Measurements from ENCODE around the gene SLC35E2B.
"Not testable (repeated sequence)": the region's sequence is repeated elsewhere in the genome, so short reads cannot be mapped to it uniquely, and the experiment has no call there.

SLC35E2B gene

DNA sequence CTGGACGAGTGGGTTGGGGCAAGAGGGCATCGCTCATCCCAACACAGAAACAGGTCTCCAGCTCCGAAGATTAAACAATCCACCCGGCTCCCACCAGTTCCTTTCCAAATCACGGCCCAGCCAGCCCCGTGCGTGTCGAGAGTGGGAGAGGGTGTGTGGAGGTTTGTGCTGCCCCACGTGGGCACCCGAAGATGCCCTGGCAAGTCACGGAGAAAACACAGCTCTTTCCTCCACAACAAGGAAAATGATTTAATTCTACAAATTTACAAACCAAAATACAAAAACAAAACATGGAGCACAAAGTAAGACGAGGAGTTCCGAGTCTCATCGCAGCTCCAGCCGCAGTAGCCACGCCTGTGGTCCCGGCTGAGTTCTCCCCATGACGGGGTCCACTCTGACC lies 9.9 kb upstream of the SLC35E2B start:
- not testable (repeated sequence) for DNase-seq

DNA sequence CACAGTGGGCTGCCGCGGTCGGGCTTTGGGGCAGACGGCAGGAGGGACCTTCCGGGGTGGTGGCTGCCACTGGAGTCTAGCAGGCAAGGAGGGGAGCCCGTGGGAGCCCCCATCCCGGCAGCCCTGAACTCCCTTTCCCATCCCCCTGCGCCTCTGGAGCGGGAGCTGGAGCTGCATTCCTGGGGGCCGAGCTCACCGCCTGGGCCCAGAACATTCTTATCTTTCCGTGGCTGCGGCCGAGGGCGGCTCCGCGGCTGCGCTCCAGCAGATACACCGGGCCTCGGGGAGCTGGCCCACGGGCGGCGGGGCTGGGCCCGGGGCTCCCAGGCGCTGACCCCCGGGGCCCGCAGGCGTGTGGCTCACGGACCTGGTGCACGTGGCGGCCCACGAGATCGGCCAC lies 8.0 kb upstream of the SLC35E2B start:
- not testable (repeated sequence) for DNase-seq

- not testable (repeated sequence) for DNase-seq
These were observed 7.5 kb upstream of the SLC35E2B start for GRCh38 chr1:1700067-1700466.

- not testable (repeated sequence) for DNase-seq
These were observed 6.5 kb upstream of the SLC35E2B start for GRCh38 chr1:1699061-1699460.

DNA sequence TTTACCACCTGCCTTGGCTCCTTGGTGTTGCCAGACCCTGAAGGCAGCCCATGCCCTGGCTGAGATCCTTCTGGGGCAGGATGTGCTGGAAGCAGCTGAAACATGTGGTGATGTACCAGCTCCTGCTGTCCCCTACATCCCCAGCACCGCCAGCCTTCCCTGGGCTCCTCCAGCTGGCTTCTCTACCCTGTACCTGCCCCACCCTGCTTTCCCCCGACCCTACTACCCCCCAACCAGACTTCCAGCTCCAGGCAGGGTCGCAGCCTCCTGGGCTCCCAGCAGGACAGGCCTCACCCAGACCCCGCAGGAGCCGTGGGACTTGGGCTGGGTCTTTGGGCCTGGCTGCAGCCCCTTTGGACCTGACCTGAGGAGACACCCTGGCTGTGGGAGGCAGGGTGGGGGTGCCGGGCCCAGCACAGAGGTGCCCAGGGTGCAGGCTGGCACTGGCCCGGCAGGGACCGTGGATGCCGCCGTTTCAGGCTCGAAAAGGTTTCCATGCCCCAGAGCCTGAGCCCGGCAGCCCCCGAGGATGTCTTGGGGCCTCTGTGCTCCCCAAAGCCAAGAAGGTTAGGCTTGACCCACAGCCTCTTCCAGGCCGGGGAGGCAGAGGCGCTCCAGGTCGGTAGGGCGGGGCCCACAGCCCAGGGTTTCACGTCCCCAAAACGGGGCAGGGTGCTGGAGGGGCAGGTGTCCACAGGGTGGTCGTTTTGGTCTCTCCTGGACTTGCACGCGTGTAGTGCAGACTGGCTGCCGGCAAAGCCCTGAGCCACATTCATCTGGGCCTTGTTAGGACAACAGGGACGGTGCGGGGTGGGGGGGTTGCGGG lies 5.0 kb upstream of the SLC35E2B start:
- DNase-seq: not testable (repeated sequence)

- DNase-seq: not testable (repeated sequence)
These were observed 4.1 kb upstream of the SLC35E2B start for GRCh38 chr1:1696431-1697357.

- not testable (repeated sequence) for DNase-seq
These were observed 276 bp downstream of the SLC35E2B start for GRCh38 chr1:1692324-1692713.

DNA sequence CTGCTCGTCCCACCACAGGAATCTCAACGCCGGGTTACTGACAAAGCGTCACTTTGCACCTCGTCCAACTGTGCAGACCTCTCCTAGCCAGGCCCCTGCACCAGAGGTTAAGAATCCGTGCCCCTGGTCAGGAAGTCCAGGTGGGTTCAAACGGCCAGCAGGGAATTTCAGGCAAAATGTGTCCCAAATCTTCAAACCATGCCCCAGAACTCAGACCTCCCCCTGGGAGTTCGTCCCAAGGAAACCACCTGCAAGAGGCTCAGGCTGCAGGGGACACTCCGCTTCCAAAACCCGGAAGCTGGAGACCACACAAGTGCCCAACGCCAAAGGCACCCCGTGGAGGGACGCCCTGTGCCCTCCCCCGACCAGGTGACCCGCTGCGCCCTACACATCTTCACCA lies 1.2 kb downstream of the SLC35E2B start:
- DNase-seq: not testable (repeated sequence)

GRCh38 chr1:1689526-1689925 lies 3.1 kb downstream of the SLC35E2B start:
- not testable (repeated sequence) for DNase-seq

DNA sequence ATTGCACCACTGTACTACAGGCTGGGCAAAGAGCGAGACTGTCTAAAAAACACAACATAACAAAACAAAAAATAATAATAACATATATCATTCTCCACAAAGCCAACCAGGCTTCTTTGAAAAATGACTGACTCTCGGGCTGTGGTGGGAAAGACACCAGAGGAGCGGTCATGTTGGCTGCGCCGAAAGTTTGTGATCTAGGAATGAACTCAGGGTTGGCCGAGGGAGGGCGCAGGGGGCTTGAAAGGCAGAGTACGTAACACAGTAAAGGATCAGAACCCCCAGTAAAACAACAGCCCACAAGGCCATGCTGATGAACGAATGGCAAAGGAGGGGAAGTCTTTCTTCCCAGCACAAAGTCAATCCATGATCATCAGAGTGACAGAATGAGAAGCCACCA lies 4.7 kb downstream of the SLC35E2B start:
- no peak for DNase-seq

- DNase-seq: no peak
These were observed 8.4 kb downstream of the SLC35E2B start for GRCh38 chr1:1684031-1684681.

DNA sequence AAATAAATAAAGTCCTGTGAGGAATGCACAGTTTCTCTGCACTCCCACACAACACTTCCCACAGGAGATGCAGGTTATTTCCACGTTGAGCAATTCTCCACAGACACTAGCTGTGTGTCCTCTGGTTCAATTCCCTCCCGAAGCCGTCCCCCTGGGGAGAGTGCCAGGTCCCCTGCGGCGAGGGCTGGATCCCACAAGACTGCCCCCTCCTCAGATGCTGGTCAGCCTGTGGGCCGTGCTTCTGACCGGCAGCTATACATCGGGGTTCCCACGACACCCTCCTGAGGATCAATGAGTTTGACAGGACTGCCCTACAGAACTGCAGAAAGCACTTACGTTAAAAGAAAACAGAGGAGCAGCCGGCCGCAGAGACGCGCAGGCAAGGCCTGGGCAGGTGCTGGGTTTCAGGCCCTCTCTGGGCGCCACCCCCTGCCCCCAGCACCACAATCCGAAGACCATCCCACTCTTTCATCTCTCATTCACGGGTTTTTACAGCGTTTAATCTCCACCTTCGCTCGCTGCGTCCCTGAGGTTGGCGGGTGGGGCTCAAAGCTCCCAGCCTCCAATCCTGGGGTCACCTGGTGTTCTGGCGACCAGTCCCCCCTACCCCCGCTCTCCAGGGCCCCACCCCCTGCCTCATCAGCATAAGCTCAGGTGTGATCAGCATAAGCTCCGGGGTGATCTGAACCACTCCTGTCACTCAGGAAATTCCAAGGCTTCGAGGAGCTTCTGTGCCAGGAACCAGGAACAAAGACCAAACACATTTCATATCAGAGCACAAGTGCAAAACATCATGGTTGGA lies 9.3 kb downstream of the SLC35E2B start:
- DNase-seq: no peak

DNA sequence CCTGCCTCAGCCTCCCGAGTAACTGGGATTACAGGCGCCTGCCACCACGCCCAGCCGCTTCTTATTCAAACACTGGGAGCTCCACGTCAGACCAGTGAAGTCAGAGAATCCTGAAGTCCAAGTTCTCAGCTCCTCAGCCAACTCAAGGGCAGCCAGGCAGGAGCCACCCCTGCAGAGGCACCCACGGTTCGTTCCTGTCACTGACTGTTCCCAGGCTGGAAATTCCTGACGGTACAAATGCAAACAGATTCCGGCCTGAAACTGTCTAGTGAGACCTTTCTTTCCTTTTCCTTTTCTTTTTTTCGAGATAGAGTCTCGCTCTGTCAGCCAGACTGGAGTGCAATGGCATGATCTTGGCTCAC lies 11.7 kb downstream of the SLC35E2B start:
- DNase-seq: no peak

DNA sequence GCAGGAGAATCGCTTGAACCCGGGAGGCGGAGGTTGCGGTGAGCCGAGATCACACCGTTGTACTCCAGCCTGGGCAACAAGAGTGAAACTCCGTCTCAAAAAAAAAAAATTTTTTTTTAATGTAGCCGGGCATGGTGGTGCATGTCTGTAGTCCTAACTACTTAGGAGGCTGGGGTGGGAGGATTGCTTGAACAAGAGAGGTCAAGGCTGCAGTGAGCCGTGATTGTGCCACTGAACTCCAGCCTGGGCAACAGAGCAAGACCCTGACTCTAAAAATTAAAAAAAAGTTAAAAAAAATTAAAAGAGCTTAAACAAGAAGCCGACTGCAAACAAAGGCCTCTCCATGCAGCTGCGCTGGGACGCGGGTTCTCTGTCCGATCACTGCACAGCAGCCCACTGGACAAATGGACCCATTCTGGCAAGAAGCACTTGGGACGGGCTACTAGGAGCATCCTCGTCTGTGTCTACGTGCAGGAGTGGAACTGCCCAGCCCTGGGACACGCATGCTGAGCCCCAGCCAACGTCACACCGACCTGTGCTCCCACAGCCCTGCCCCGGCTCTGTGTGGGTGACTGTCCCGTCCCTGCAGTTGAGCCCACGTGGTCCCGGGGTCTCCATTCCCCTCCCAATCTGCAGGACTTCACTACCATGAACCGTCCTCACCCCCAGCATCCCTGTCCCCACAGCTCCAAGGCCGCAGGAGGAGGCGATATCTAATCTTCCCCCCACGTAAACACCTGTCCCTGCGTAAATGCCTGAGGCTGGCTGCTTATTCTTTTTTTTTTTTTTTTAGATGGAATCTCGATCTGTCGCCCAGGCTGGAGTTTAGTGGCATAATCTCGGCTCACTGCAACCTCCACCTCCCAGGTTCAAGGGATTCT lies 12.3 kb downstream of the SLC35E2B start:
- no peak for DNase-seq

- DNase-seq: peak; percentile 58
These were observed 13.8 kb downstream of the SLC35E2B start for GRCh38 chr1:1678581-1679380.

DNA sequence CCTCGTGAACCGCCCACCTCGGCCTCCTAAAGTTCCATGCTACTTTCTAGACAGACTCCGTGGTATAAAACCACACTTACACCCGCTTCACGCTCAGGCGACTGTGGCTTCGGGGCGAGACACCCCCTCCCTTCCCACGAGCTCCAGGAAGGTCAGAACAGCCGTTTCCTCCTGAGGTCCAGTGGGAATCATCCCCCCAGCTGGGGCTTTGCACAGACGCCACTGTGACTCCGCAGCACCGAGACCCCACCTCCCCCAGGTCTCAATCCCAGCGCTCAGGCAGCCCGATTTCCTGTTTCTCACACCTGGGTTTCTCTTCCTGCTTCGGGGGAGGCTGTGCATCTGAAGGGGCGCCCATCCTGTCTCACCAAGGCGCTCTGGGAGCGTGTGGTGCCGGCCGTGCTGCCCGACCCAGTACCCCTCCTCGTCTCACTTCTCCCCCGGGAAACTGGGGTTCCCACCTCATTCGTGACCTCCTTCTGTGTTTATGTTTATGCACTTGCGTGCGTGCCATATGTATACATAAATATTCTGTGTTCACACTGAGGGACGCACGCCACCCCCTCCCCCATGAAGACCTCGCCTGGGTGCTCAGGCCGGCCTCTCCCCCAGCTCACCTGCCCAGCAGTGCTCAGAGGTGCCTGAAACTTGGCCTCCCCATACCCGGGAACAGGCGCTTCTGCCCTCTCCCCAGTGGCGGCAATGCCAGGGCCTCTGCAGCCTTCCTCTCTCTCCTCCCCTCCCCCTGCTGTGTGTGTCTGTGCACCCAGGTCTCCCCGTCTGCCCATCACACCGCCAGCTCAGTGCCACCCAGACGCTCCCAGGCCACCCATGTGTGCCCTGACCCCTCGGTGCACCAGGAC lies 14.6 kb downstream of the SLC35E2B start:
- peak; percentile 54 for DNase-seq

GRCh38 chr1:1676087-1676486 lies 16.5 kb downstream of the SLC35E2B start:
- not testable (repeated sequence) for DNase-seq

DNA sequence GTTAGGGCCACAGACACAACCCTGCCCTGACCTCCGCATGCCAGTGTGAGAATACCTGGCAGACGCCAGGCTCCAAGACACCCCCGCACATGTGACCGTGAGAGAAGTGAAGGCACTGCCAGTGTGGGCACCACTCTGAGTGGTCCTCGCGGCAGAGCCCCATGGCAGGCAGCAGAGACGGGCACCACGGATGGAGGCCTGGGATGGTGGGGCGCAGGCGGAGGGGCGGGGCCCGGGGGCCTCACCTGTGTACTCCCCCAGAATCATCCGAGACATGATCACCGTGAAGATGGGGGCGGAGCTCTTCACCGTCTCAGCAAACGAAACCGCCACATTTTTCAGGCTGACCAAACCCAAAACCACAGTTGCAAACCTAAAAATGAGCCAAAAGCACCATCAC lies 17.4 kb downstream of the SLC35E2B start:
- DNase-seq: not testable (repeated sequence)

DNA sequence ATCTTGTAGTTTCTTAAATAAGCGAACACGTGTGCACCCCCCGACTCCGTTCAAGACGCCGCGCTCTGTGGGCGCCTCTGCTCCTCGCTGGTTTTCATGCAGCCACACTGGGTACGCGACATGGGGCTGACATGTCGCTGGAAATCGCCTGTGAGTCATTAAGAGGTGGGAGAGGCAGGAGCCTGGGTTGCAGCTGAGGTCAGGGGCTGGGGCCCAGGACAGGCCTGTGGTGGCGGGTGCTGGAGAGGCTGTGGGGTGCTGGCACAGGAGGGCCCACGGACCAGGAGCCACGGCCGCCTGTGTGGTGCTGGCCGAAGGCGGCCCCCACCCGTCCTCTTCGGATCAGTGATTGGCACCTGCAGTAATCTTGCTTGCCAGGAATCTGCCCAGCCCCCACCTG lies 17.8 kb downstream of the SLC35E2B start:
- not testable (repeated sequence) for DNase-seq
